Mucosa of stomach (tissue), 1 donor: ENCODE data around the gene RAB40A.

Experiments
- H3K27me3 ChIP-seq: one replicate; pipeline ENCODE4 v1.7.0; 2013; ENCODE audit warnings: mild to moderate bottlenecking, low read length; ENCODE audit not compliant: control insufficient read depth, insufficient read depth
- H3K36me3 ChIP-seq: one replicate; pipeline ENCODE4 v1.7.0; 2013; ENCODE audit warnings: low read length; ENCODE audit not compliant: control insufficient read depth, insufficient read depth
- H3K4me1 ChIP-seq: one replicate; pipeline ENCODE4 v1.7.0; 2013; ENCODE audit warnings: mild to moderate bottlenecking, low read length; ENCODE audit not compliant: control insufficient read depth, insufficient read depth
- H3K4me3 ChIP-seq: one replicate; pipeline ENCODE4 v1.7.0; 2013; ENCODE audit warnings: low read length
- H3K9ac ChIP-seq: one replicate; pipeline ENCODE4 v1.7.0; 2013; ENCODE audit warnings: mild to moderate bottlenecking, low read length, moderate library complexity
- H3K9me3 ChIP-seq: one replicate; pipeline ENCODE4 v1.7.0; 2013; ENCODE audit warnings: mild to moderate bottlenecking, low read length, moderate library complexity; ENCODE audit not compliant: control insufficient read depth
- donor health status: Pancreatic carcinoma.

The RAB40A gene, protein sequence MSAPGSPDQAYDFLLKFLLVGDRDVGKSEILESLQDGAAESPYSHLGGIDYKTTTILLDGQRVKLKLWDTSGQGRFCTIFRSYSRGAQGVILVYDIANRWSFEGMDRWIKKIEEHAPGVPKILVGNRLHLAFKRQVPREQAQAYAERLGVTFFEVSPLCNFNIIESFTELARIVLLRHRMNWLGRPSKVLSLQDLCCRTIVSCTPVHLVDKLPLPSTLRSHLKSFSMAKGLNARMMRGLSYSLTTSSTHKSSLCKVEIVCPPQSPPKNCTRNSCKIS

GRCh38 chrX:103519389-103519788 is at the start of gene RAB40A:
Gene RAB40A, minus strand, starts transcription at chrX:103519489. Its CDS starts 18,733 bp downstream, at chrX:103500756.
- no peaks in the 10 kb centered on the region for H3K36me3 ChIP-seq
- H3K27me3 ChIP-seq: no peaks in the 10 kb centered on the region
- no peaks in the 10 kb centered on the region for H3K4me1 ChIP-seq
- H3K9ac ChIP-seq: no peak within 1 kb of the TSS
- H3K9me3 ChIP-seq: no peaks in the 10 kb centered on the region
- H3K4me3 ChIP-seq: no peak within 1 kb of the TSS

DNA sequence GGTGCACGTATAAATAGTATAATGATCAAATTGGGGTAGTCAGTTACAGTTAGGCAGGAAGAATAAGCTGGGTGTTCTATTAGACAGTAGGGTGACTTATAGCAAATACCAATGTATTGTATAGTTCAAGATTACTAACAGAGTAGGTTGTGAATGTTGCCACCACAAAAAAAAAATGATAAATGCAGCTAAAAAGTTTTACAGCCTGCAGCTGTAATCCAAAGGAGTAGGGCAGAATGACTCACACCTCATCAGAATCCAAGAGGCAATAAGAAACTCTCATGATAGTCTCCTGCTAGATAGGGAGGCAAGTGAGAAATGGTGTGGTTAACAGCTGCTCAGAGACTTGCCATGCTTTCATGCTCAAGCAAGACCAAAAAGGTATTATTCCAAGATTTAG is 46.5 kb upstream of the RAB40A start:
- Histone ChIP-seq H3K9ac (no peak overlapping the region), H3K9me3 (no peaks in the 10 kb centered on the region), H3K4me1 (no peaks in the 10 kb centered on the region), H3K4me3 (no peak overlapping the region), H3K36me3 (no peaks in the 10 kb centered on the region), H3K27me3 (no peaks in the 10 kb centered on the region)

DNA sequence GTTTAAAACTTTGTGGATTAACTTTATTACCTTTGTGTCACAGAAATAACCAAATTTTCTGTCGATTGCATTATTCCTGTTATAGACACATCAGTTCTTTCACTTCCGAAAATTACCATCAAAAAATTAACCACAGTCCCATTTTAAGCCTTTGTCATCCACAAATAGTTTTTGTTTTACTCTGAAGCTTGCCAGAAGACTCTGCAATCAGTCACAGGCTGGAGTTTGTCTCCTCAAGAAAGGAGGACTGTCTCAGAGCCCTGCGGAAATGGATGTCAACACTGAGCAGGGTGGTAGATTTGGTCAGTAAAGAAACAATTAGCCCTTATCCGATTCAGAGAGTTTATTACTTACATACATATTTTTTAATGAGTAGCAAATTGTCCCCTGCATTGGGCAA is 45.9 kb upstream of the RAB40A start:
- H3K27me3 ChIP-seq: no peaks in the 10 kb centered on the region
- H3K9ac ChIP-seq: no peak overlapping the region
- H3K4me1 ChIP-seq: no peaks in the 10 kb centered on the region
- no peak overlapping the region for H3K4me3 ChIP-seq
- no peaks in the 10 kb centered on the region for H3K9me3 ChIP-seq
- no peaks in the 10 kb centered on the region for H3K36me3 ChIP-seq

DNA sequence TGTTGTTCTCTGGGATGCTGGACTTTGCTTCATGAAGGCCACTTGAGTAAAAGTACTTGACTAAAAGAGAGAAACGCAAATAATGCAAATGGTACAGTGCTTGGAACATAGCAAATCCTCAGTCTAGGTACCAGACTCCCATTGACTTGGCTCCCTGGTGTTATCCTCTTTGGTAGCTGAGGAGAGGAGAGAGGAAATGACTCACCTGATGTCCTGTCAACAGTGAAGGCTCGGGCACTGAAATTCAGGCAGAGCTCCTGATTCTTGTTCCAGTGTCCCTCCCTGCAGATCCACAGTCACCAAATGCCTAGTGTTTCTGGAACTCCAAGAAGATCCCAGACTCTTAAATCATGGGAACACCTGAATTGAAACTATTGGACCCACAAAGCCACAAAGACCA is 43.5 kb upstream of the RAB40A start:
- H3K36me3 ChIP-seq: no peaks in the 10 kb centered on the region
- no peaks in the 10 kb centered on the region for H3K4me1 ChIP-seq
- no peaks in the 10 kb centered on the region for H3K27me3 ChIP-seq
- no peak overlapping the region for H3K9ac ChIP-seq
- H3K9me3 ChIP-seq: no peaks in the 10 kb centered on the region
- H3K4me3 ChIP-seq: no peak overlapping the region

DNA sequence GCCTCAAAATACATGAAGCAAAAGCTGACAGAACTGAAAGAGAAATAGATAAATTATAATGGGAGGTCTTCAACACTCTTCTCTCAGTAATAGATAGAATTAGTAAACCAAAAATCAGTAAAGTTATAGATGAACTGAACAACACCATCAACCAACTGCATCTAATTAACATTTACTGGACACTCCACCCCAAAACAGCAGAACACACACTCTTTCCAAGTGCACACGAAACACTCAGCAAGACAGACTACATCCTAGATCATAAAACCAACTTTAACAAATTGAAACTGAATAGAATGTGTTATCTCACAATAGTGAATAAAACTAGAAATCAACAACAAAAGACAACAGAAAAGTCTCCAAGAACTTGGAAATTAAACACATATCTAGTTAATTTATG is 41.0 kb upstream of the RAB40A start:
- no peaks in the 10 kb centered on the region for H3K27me3 ChIP-seq
- H3K9me3 ChIP-seq: no peaks in the 10 kb centered on the region
- no peak overlapping the region for H3K4me3 ChIP-seq
- H3K4me1 ChIP-seq: no peaks in the 10 kb centered on the region
- no peaks in the 10 kb centered on the region for H3K36me3 ChIP-seq
- no peak overlapping the region for H3K9ac ChIP-seq

GRCh38 chrX:103556963-103557612 is 37.8 kb upstream of the RAB40A start:
- H3K4me1 ChIP-seq: peaks cover 4% of the 10 kb centered on the region
- no peak overlapping the region for H3K9ac ChIP-seq
- H3K36me3 ChIP-seq: no peaks in the 10 kb centered on the region
- H3K27me3 ChIP-seq: no peaks in the 10 kb centered on the region
- H3K9me3 ChIP-seq: no peaks in the 10 kb centered on the region
- H3K4me3 ChIP-seq: no peak overlapping the region

DNA sequence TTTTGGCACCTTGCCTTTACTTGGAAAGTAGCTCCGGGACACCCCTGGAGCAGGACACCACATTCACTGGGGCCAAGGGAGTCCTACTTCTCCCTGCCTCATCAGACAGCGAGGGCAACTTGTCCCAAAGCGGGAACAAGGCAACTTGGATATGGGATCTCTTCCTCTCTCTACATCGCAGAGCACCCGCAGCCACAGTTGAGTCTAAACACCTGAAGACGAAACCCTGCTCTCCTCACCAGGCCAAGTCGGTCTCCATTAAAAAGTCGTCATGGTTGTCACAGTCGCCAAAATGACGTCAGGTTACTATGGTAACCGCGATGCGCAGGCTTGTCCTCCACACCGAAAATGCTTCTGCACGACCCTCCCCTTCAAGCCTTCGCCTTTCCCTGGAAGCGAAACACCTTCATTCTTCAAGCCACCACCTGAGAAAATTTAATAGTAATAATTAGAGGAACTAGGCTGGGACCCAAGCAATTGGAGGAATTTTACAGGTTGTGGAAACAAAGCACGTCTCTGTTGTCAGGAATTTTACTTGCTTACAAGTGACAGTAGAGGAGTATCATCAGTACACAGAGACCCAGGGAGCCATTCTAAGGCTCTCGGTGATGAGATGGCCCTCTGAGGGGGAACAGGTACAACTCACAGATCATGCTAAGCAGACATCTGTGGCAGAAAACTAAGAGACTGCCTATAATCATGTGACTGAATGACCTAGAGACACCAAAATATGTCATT is 35.6 kb upstream of the RAB40A start:
- peaks cover 4% of the 10 kb centered on the region for H3K4me1 ChIP-seq
- H3K4me3 ChIP-seq: peak overlapping the region; percentile 18
- peak overlapping the region; percentile 51 for H3K9ac ChIP-seq
- H3K27me3 ChIP-seq: no peaks in the 10 kb centered on the region
- no peaks in the 10 kb centered on the region for H3K36me3 ChIP-seq
- no peaks in the 10 kb centered on the region for H3K9me3 ChIP-seq

DNA sequence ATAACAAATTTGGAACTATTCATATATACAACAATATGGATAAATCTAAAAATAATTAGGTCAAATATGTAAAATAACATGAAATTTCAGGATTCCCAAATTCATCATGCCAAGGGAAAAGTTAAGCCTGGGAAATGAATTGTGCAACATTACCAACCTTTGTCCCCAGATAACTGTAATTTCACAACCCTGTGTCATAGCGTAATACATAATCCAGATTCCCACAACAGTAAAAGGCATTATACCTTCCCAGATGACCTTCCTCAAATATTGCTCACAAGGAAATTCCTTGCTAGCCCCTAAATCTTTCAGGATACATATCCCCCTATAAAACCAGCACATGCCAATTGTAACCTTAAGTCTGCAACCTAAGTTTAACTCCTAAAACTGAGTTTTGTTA is 32.9 kb upstream of the RAB40A start:
- no peak overlapping the region for H3K4me3 ChIP-seq
- H3K9ac ChIP-seq: no peak overlapping the region
- no peaks in the 10 kb centered on the region for H3K9me3 ChIP-seq
- H3K27me3 ChIP-seq: no peaks in the 10 kb centered on the region
- H3K36me3 ChIP-seq: no peaks in the 10 kb centered on the region
- H3K4me1 ChIP-seq: peaks cover 4% of the 10 kb centered on the region

DNA sequence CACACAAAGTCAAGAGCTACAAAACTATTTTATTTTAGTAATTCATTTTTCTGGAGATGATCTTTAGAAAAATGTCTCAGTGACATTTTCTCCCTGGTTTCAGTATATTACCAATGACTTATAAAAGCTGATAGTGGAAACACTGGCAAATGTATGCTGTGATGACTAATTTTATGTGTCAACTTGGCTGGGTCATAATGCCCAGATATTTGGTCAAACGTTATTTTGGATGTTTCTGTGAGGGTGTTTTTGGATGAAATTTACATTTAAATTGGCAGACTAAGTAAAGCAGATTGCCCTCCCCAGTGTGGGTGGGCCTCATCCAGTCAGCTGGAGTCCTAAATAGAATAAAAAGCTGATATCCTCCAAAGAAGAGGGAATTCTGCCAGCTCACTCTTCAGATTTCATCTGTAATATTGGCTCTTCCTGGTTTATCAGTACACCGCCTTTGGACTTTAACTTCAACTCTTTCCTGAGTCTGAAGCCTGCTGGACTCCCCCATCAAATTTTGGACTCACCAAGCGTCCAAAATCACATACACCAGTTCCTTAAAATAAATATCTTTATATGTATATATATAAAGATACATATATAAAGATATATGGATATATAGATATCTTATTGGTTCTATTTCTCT is 31.2 kb upstream of the RAB40A start:
- H3K4me3 ChIP-seq: no peak overlapping the region
- H3K27me3 ChIP-seq: no peaks in the 10 kb centered on the region
- H3K4me1 ChIP-seq: peaks cover 4% of the 10 kb centered on the region
- no peaks in the 10 kb centered on the region for H3K36me3 ChIP-seq
- H3K9me3 ChIP-seq: no peaks in the 10 kb centered on the region
- H3K9ac ChIP-seq: no peak overlapping the region

- Histone ChIP-seq H3K9ac (no peak overlapping the region), H3K27me3 (no peaks in the 10 kb centered on the region), H3K9me3 (no peaks in the 10 kb centered on the region), H3K4me1 (peaks cover 4% of the 10 kb centered on the region), H3K4me3 (no peak overlapping the region), H3K36me3 (no peaks in the 10 kb centered on the region)
Observed at GRCh38 chrX:103549916-103550315, 30.6 kb upstream of the RAB40A start.

GRCh38 chrX:103540145-103540544 is 20.9 kb upstream of the RAB40A start:
- Histone ChIP-seq H3K9ac (no peak overlapping the region), H3K9me3 (no peaks in the 10 kb centered on the region), H3K4me3 (no peak overlapping the region), H3K36me3 (no peaks in the 10 kb centered on the region), H3K4me1 (no peaks in the 10 kb centered on the region), H3K27me3 (no peaks in the 10 kb centered on the region)

DNA sequence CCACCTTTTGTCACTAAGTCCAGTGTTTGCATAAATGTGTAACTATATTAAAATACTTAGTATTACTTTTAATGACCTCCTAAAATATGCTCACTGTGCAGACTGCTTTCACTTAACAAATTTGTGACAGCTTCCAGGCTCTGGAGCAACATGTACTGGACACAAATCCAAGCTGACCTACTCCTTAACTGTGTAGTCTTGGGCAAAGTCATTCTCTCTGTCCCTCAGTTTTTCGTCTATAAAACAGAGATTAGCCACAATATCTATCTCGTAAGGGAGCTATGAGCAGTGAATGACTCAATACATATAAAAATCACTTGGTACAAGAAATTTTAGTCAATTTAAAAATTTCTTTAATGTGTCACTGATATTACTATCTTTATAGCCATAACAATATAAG is 20.4 kb upstream of the RAB40A start:
- H3K9me3 ChIP-seq: no peaks in the 10 kb centered on the region
- H3K36me3 ChIP-seq: no peaks in the 10 kb centered on the region
- H3K4me3 ChIP-seq: no peak overlapping the region
- no peak overlapping the region for H3K9ac ChIP-seq
- H3K4me1 ChIP-seq: no peaks in the 10 kb centered on the region
- H3K27me3 ChIP-seq: no peaks in the 10 kb centered on the region
